ENCODE measurements around the gene SRPK2.
"Not testable (repeated sequence)": the region's sequence is repeated elsewhere in the genome, so short reads cannot be mapped to it uniquely, and the experiment has no call there.

The SRPK2 gene

GRCh38 chr7:105327201-105327600 lies 61.5 kb downstream of the SRPK2 start:
- Mint-ChIP-seq H3K27me3 (no peaks in the 10 kb centered on the region), H3K9me3 (no peaks in the 10 kb centered on the region), H3K4me3 (no peak overlapping the region), H3K4me1 (peaks cover 45% of the 10 kb centered on the region), H3K27ac (no peak overlapping the region)
- no peak for DNase-seq
- no peak for ATAC-seq

- peaks cover 46% of the 10 kb centered on the region for H3K4me1 Mint-ChIP-seq
- H3K9me3 Mint-ChIP-seq: no peaks in the 10 kb centered on the region
- no peaks in the 10 kb centered on the region for H3K27me3 Mint-ChIP-seq
- no peak overlapping the region for H3K27ac Mint-ChIP-seq
- H3K4me3 Mint-ChIP-seq: no peak overlapping the region
- ATAC-seq (no peak), DNase-seq (no peak)
These were observed 63.4 kb downstream of the SRPK2 start for GRCh38 chr7:105325216-105325904.

- H3K4me3 Mint-ChIP-seq, H3K9me3 Mint-ChIP-seq, H3K27ac Mint-ChIP-seq, ATAC-seq, DNase-seq, H3K27me3 Mint-ChIP-seq: not testable (repeated sequence)
- H3K4me1 Mint-ChIP-seq: peaks cover 53% of the 10 kb centered on the region
These were observed 64.1 kb downstream of the SRPK2 start for GRCh38 chr7:105324606-105325005.

- Mint-ChIP-seq H3K4me1 (peaks cover 47% of the 10 kb centered on the region), H3K27ac (no peak overlapping the region), H3K9me3 (no peaks in the 10 kb centered on the region), H3K4me3 (no peak overlapping the region), H3K27me3 (no peaks in the 10 kb centered on the region)
- no peak for ATAC-seq
- DNase-seq: no peak
These were observed 65.4 kb downstream of the SRPK2 start for GRCh38 chr7:105323366-105323765.

GRCh38 chr7:105322655-105323277 lies 66.0 kb downstream of the SRPK2 start:
- Mint-ChIP-seq H3K9me3 (no peaks in the 10 kb centered on the region), H3K4me3 (no peak overlapping the region), H3K27me3 (no peaks in the 10 kb centered on the region), H3K27ac (no peak overlapping the region), H3K4me1 (peaks cover 47% of the 10 kb centered on the region)
- no peak for ATAC-seq
- no peak for DNase-seq

GRCh38 chr7:105321754-105322455 lies 66.8 kb downstream of the SRPK2 start:
- DNase-seq (no peak), ATAC-seq (no peak)
- Mint-ChIP-seq H3K4me1 (peaks cover 42% of the 10 kb centered on the region), H3K27me3 (no peaks in the 10 kb centered on the region), H3K27ac (no peak overlapping the region), H3K9me3 (no peaks in the 10 kb centered on the region), H3K4me3 (no peak overlapping the region)

- no peaks in the 10 kb centered on the region for H3K9me3 Mint-ChIP-seq
- ATAC-seq: no peak
- H3K4me3 Mint-ChIP-seq: no peak overlapping the region
- H3K27me3 Mint-ChIP-seq: no peaks in the 10 kb centered on the region
- no peak for DNase-seq
- H3K4me1 Mint-ChIP-seq: peaks cover 41% of the 10 kb centered on the region
- H3K27ac Mint-ChIP-seq: no peak overlapping the region
These were observed 67.8 kb downstream of the SRPK2 start for GRCh38 chr7:105320896-105321295.

- H3K27me3 Mint-ChIP-seq: no peaks in the 10 kb centered on the region
- H3K4me3 Mint-ChIP-seq: peak overlapping the region; percentile 0 to 56
- no peaks in the 10 kb centered on the region for H3K9me3 Mint-ChIP-seq
- peaks cover 33% of the 10 kb centered on the region for H3K4me1 Mint-ChIP-seq
- H3K27ac Mint-ChIP-seq: no peak overlapping the region
- DNase-seq: no peak
- ATAC-seq: no peak
These were observed 69.1 kb downstream of the SRPK2 start for GRCh38 chr7:105319578-105319977.

GRCh38 chr7:105316578-105317344 lies 72.0 kb downstream of the SRPK2 start:
- Mint-ChIP-seq H3K27ac (no peak overlapping the region), H3K9me3 (no peaks in the 10 kb centered on the region), H3K4me1 (peaks cover 27% of the 10 kb centered on the region), H3K4me3 (no peak overlapping the region), H3K27me3 (no peaks in the 10 kb centered on the region)
- DNase-seq (no peak), ATAC-seq (no peak)

GRCh38 chr7:105315357-105315756 lies 73.4 kb downstream of the SRPK2 start:
- DNase-seq (no peak), ATAC-seq (no peak)
- Mint-ChIP-seq H3K27me3 (no peaks in the 10 kb centered on the region), H3K27ac (no peak overlapping the region), H3K4me3 (no peak overlapping the region), H3K4me1 (peaks cover 21% of the 10 kb centered on the region), H3K9me3 (no peaks in the 10 kb centered on the region)

- peaks cover 58% of the 10 kb centered on the region for H3K4me1 Mint-ChIP-seq
- H3K4me3 Mint-ChIP-seq: peak overlapping the region in 1 of 2 donors; percentile 11
- no peaks in the 10 kb centered on the region for H3K9me3 Mint-ChIP-seq
- H3K27me3 Mint-ChIP-seq: no peaks in the 10 kb centered on the region
- DNase-seq (peak in 1 of 2 donors; percentile 30), ATAC-seq (peak; percentile 89)
- H3K27ac Mint-ChIP-seq: no peak overlapping the region
These were observed 79.2 kb downstream of the SRPK2 start for GRCh38 chr7:105309235-105310169.

GRCh38 chr7:105307163-105307672 lies 81.5 kb downstream of the SRPK2 start:
- H3K27me3 Mint-ChIP-seq: no peaks in the 10 kb centered on the region
- DNase-seq (no peak), ATAC-seq (no peak)
- H3K4me3 Mint-ChIP-seq: no peak overlapping the region
- H3K27ac Mint-ChIP-seq: no peak overlapping the region
- H3K9me3 Mint-ChIP-seq: no peaks in the 10 kb centered on the region
- peaks cover 68% of the 10 kb centered on the region for H3K4me1 Mint-ChIP-seq

- no peaks in the 10 kb centered on the region for H3K27me3 Mint-ChIP-seq
- H3K9me3 Mint-ChIP-seq: no peaks in the 10 kb centered on the region
- H3K4me1 Mint-ChIP-seq: peaks cover 74% of the 10 kb centered on the region
- no peak for DNase-seq
- H3K4me3 Mint-ChIP-seq: peak overlapping the region; percentile 46 to 56
- peak; percentile 63 for ATAC-seq
- no peak overlapping the region for H3K27ac Mint-ChIP-seq
These were observed 82.4 kb downstream of the SRPK2 start for GRCh38 chr7:105306298-105306748.

GRCh38 chr7:105305633-105306032 lies 83.1 kb downstream of the SRPK2 start:
- ATAC-seq: no peak
- Mint-ChIP-seq H3K27ac (peak overlapping the region in 1 of 2 donors; percentile 23), H3K4me3 (peak overlapping the region; percentile 46), H3K27me3 (no peaks in the 10 kb centered on the region), H3K9me3 (no peaks in the 10 kb centered on the region), H3K4me1 (peaks cover 76% of the 10 kb centered on the region)
- DNase-seq: no peak

All from stimulated activated naive CD8-positive, alpha-beta T cell treated with anti-CD3 and anti-CD28 coated beads, Interleukin-15, amount 100 ng/mL, for 72 hours (primary cell).